ENCODE results near the gene GPR35.

The GPR35 gene

DNA sequence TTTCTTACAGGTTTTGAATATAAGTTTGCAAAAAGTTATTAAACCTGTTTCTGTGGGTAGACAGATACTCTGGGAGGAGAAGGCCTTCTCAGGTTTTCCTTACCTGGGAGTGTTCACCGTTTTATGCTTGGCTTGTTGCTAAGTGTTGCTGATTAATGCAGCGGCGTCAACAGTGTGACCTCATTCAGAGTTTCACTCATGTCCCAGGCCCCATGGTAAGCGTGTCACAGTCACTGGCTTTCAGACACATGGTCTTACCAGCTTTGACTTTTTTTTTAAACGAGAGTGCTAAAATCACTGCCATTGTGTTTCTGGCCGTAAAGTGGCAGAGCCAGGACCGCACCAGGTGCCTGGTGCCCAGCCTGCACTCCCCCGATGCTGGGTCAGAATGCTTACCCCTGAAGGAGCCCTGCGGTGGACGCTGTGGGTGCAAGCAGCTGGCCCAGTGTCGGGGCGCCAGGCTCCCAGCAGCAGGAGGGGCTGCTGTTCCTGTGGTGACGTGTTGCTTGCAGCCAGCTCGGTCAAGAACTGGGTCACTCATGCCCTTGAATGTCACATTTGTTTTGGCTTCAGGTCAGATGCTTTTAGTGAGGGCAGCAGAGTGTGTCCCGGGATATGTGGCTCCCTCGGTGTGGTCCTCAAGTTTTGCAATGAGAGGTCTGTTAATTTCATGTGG lies 35.3 kb upstream of the GPR35 start:
- DNase-seq, result no peak

DNA sequence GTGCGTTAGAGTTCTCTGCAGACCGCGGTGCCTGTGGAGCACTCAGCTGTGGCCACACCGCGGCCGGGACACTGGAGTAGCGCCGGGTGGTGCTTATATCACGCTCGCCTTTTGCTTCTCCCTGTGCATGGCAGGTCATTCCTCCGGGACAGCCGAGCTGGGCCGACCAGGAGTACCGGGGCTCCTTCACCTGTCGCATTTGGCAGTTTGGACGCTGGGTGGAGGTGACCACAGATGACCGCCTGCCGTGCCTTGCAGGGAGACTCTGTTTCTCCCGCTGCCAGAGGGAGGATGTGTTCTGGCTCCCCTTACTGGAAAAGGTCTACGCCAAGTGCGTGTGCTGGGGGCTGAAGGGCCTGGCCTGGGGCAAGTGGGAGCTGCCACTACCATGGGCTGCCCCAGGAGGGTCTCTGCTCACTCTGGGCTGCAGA lies 34.6 kb upstream of the GPR35 start:
- no peak for DNase-seq

DNA sequence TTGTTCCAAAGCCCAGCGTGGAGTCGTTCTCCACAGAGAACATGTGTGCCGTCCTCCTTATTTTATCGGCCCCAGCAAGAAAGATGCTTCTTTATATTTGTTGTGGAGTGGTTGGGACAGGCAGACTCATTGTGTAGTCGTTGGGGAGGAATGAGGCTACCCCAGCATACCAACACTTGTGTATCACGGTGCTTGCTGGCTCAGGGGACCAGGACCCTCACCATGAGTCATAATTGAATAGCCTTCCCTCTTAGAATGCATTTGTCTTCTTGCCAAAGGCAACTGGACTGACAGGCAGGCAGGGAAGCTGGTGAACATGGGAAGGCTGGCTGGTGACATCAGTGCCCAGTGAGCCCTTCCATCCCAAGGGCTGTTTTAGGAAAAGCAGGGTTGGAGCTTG lies 34.1 kb upstream of the GPR35 start:
- DNase-seq, result no peak

DNA sequence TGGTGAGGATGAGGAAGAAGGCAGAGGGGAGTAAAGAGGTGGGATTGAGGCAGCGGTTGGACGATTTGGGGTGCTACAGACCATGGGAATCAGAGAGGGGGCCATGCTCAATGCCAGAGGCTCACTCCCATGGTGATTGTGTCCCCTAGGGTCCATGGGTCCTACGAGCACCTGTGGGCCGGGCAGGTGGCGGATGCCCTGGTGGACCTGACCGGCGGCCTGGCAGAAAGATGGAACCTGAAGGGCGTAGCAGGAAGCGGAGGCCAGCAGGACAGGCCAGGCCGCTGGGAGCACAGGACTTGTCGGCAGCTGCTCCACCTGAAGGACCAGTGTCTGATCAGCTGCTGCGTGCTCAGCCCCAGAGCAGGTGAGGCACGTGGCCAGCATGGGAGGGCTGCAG lies 33.5 kb upstream of the GPR35 start:
- no peak for DNase-seq

DNA sequence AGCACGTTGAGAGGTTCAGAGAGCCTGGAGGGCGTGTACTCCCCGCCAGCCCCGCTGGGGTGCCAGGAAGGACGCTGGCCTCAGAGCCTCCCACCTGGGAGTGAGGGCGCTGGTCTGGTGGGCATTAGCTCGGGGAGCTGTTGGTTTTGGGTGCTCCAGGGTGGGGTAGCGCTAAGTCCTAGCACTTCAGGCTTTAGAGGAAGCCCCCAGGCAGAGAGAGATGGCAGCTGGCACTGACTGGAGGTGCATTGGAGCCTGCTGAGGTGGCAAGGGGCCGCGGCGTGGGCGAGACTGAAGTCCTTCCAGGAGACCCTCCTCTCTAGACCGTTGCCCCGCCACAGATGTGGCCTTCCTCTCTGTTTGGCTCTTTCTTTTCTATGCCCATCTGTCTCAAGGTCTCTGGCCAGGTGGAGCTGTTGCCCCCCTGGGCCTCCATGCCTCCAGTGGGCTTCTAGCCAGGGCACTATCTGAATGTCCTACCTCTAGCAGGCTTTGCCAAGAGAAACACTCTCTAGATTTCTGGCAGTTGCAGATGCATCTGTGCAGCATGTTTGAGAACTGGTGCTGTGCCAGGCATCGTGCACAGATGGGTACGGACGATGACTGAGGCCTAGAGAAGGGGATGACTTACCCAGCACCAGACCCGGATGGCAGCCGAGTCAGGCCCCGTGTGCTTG lies 32.1 kb upstream of the GPR35 start:
- no peak for DNase-seq

DNA sequence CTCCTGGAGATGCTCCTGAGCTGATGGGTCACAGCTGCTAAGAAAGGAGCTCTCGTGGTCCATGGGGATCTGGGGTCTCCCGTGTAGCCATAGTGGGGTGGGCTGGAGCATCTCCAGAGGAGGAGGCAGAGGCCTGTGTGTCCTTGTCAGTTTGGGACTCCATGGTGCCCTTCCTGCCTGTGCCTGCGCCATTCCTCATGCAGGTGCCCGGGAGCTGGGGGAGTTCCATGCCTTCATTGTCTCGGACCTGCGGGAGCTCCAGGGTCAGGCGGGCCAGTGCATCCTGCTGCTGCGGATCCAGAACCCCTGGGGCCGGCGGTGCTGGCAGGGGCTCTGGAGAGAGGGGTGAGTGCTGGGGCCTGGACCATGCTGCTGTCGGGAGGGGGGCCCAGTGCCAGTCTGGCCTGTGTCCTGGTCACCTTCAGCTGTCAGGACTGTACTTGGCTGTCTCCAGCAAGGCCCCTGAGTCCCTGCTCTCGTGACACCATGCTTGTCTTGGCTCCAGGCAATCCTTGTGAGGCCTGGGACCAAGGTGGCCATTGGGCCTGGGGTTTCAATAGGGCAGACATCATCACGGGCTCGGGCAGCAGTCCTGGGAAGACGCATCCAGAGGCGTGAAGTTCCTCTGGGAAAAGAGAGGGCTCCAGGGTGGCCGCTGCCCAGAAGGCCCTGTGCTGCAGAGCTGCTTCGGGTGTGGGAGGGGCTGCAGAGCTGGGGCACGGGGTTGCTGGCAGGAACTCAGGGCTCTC lies 31.4 kb upstream of the GPR35 start:
- no peak for DNase-seq

DNA sequence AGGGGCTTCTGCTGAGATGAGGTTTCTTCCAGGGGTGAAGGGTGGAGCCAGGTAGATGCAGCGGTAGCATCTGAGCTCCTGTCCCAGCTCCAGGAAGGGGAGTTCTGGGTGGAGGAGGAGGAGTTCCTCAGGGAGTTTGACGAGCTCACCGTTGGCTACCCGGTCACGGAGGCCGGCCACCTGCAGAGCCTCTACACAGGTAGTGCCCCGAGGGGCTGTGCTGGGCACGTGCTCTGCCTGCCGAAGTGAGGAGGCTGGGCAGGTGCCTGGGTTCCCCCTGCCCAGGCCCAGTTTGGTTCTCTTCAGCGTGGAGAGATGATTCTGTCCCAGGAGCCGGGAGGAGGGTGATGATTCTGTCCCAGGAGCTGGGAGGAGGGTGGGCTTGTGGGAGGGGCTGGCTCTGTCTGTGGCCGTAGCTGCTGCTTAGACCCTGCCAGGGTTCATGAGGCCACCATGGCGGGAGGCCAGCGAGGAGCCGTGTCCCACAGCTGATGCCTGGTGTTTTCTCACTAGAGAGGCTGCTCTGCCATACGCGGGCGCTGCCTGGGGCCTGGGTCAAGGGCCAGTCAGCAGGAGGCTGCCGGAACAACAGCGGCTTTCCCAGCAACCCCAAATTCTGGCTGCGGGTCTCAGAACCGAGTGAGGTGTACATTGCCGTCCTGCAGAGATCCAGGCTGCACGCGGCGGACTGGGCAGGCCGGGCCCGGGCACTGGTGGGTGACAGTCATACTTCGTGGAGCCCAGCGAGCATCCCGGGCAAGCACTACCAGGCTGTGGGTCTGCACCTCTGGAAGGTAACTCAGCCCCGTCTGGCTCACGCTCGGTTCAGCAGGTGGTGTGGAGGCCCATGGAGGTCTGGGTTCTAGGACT lies 30.5 kb upstream of the GPR35 start:
- DNase-seq, result no peak

DNA sequence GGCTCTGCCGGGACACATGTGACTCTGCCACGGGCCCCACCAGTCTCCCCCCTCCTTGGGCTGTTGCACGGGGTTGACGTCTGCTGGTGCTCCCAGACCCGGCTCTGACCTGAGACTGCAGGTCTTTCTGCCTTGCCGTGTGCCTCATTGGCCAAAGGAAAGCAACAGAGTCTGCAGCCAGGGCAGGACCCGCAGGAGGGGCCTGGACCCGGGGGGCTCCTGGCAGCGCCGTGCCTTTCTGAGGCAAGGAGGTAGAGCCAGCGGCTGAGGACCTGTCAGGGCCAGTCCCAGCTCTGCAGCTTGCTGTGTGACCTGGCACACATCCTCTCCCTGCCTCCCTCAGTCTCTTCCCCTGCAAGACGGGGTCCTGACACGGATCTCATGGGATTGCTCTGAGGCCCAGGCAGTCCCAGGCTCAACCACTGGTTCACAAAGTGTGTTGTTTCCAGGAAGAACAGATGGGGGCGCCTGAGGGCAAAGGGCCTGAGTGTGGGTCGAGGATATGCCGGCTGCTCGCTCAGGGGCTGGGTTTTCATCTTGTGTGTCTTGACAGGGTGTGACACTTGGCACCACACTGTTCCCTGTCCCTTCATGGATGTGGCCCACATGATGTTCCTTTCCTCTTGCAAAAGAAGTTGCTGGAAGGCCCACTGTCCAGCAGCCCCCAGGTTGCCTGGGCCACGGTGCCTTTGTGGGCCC lies 29.8 kb upstream of the GPR35 start:
- DNase-seq, result no peak

DNA sequence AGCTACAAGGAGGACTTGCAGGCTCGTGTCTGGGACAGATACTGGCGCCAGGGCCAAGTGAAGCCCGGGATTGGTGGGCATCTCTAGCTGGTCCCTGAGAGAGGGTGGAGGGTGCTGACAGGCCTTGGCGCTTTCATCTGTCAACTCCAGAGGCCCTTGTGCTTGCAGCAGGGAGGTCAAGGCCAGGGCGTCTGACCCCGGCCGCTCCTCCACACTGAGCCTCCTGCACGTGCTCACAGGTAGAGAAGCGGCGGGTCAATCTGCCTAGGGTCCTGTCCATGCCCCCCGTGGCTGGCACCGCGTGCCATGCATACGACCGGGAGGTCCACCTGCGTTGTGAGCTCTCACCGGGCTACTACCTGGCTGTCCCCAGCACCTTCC lies 29.2 kb upstream of the GPR35 start:
- no peak for DNase-seq

DNA sequence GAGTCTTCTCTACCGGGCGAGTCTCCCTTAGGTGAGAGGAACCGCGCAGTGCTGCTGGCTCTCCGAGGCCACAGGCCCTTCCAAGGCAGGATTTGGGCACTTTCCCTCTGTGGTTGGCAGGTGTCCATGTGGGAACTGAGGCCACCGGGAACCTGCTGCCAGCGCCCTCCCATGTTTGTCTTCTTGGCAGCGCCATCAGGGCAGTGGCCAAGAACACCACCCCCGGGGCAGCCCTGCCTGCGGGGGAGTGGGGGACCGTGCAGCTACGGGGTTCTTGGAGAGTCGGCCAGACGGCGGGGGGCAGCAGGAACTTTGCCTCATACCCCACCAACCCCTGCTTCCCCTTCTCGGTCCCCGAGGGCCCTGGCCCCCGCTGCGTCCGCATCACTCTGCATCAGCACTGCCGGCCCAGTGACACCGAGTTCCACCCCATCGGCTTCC lies 28.8 kb upstream of the GPR35 start:
- DNase-seq, result no peak

DNA sequence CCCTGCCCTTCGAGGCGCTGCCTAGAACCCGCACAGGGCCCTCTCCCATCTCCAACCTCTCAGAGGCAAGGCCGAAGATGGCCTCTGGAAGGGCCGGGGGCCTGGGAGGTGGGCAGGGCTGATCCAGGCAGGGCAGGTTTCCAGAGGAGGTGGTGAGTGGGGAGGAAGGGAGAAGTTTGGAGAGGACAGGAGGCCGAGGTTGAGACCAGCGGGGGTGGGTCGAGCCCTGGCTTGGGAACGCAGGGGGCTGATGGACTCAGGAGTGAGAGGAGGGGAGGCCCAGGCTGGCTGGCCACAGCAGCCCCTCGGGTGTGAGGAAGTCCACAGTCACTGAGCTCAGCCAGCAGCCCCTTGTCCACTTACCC lies 28.2 kb upstream of the GPR35 start:
- no peak for DNase-seq

DNA sequence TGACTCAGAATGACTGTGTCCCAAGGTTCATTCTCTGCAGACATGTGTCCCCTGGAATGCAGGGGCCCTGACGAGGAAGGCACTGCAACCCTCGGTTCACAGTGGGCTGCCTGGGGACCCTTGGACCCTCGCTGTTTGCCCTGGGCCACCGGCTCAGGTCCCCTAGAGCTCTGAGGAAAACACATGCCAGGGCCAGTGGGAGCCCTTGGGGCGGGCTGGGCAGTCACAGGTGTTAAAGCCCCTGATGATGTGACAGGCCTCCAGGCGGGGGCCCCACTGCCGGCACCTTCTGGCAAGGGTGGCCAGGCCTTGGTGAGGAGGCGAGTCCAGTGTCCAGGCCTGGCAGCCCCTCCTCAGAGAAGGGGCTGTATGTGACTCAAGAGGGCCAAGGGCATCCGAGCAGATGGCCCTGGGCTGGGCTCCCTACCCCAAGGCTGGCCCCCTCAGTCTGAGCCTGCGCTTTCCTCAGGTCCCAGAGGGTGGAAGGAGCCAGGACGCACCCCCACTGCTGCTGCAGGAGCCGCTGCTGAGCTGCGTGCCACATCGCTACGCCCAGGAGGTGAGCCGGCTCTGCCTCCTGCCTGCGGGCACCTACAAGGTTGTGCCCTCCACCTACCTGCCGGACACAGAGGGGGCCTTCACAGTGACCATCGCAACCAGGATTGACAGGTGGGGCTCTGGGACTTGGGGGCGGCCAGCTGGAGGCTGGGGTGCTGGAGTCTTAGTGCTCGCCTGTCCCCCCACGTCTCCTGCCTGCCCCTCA lies 27.7 kb upstream of the GPR35 start:
- DNase-seq, result no peak

DNA sequence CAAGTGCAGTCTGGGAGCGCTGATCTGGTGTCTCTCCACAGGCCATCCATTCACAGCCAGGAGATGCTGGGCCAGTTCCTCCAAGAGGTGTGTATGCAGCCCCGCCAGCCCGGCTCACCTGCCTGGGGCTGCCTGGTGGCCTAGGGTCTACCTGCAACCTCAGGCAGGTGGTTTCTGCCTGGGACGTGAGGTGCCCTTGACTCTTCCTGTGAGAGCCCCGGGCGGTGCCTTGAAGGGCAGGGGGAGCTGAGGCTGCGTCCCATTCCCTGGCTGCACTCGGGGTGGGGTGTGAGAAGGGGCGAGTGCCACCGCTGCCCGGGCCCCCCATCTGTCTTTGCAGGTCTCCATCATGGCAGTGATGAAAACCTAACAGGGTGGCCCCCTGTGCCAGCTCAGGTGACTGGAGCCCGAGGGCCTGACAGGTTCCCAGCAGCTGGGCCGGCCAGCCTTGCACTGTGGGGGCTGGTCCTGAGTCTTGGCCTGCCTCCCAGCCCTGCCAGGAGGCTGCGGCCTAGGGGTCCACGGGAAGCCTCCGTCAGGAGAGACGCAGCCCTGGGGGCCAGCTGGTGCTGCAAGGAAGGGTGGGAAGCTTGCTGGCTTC lies 26.9 kb upstream of the GPR35 start:
- DNase-seq, result no peak

DNA sequence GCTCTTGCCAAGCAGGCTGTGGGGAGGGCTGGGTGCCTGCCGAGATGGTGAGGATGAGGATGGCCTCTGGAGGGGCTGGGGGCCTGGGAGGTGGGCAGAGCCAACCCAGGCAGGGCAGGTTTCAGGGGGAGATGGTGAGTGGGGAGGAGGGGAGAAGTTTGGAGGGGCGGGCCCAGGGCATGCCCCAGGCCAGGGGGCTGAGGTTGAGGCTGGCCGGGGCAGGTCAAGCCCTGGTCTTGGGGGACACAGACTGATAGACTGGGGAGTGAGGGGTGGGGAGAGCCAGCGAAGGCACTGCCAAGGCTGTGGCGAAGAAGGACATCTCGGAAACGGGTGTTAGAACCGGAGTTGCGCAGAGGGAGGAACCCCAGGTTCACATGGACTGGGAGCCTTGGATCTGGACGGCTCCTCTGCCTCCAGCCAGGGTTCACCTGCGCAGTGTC lies 26.1 kb upstream of the GPR35 start:
- DNase-seq, result no peak

DNA sequence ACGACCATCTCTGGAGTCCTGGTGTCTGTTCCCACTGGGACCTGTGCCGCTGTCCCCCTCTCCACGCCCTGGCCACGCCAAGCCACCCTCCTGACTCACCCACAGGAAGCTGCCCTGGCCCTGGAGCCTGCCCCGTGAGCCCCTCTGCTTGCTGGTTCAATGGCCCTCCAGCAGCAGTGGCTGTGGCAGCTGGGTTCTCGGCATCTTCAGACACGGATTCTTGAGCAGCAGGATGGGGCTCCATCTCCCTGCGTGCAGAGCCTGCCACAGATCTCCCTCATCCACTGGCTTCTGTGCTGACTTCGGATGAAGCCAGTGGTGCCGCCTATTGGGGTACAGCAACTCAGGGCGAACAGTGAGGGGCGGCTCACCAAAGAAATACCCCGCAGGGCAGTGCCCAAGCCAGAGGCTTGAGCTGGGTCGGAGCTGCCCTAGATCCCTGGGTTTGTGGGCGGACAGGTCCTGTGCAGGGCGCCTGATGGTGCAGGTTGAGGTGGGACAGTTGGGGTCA lies 24.8 kb upstream of the GPR35 start:
- DNase-seq, result no peak

DNA sequence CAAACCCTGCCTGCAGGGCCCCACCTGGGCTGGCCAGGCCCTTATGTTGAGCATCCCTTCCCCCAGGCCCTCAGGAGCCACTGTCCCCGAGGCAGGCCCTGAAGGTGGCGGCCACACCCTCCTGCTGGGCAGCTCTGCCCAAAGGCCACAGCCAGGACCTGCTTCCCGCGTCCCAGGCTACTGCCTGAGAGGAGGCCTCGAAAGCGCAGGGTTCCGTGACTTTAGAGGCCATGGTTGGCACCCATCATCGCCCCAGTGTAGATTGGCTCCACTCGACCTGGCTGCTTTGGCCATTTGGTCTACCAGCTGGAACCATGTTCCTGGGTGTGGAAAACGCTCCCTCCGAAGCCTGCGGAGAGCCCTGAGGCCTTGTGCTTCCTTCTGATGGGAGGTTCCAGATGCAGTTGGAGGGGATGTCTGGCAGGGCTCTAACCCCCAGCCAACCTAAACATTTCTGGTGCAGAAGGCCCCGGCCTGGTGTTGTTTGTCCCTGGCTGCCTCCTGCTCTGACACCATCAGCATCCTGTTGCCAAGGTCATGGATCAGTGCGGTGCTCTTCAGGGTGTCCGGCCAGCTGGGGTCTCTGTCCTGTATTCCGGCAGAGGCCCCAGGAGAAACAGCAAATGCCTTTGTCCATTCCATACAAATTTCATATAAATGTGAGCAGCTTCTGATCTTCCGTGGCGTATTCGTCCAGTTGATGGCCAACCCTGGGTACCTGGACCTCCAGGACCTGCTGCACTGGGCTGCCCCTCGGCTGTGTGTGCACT lies 24.0 kb upstream of the GPR35 start:
- no peak for DNase-seq

DNA sequence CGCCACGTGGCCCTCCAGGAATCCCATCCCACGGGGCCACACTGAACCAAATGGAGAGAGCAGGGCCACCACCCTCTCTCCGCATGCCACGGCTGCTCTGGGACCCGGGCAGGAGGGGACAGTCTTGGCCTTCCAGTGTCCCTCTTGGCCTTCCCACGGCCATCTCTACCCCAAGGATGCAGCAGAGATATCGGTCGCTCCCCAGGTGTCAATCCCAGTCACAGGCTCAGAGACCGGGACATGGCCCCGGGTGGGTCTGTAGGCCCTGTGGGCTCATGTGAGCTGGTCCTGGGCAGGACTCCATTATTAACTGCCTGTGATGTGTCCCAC lies 23.5 kb upstream of the GPR35 start:
- no peak for DNase-seq

DNA sequence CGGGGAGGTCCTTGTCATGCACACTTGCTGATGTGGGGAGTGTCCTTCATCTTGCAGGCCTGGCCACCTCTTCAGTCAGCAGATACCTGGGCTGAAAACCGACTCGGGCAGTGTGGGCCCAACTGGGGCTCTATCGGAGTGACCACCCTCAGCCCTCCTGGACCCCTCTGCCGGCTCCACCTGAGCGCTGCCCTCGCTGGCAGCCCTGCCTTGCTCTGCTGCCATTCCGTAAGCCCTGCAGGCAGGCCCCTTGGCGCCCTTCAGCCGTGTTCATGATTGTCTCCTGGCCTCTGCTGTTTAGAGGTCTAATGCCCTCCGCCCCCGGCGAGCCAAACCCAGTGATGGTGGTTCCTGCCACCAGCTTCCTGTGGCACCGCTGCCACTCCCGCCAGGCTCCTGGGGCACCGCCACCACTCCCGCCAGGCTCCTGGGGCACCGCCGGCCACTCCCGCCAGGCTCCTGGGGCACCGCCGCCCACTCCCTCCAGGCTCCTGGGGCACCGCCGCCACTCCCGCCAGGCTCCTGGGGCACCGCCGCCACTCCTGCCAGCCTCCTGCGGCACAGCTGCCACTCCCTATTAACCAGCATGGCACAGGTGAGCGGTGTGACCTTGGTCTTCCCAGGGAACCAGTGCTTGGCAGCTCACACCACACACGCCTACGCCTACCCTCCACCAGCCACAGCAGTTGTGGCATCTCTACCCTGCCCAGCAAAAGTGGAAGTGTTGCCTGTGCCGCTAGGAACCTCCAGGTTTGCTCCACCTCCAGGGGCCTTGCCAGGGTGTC lies 22.8 kb upstream of the GPR35 start:
- DNase-seq, result no peak

DNA sequence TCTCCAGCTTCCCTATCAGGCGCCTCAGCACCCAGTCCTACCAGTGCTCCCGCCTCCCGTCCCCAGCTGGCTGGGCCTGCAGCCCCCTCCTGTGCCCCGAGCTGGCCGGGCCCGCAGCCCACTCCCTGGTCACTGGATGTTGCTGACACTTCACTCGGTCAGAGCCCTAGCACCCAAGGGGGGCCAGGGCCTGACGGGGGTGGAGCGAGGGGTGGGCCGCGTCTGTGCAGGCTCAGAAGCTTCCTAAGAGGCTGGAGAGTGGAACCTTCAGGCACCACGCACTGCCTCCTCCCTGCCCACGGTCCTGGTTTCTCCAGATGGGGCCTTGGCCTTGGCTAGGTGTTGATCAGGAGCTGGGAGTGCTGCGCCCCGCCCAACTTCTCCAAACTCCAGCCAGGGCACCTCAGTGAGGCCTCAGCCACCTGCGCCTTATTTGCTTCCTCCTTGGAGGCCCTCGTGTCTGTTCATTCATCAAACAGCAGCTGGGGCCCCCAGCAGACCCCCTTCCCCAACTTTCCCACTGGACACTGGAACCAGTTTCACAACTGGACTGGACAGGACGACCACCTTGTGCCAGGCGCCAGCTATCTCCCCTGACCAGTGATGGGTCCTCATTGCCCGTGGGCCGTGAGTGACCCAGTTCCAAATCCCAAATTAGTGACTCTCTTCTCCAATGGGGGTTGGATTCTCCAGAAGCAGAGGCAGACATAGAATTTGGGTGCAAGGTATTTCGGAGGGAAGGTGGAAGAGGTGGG lies 22.0 kb upstream of the GPR35 start:
- no peak for DNase-seq

Measured in kidney glomerular epithelial cell (primary cell).